ENCODE measurements around the gene PDZD2.

Gene PDZD2

GRCh38 chr5:31948006-31948405 lies 309.1 kb downstream of the PDZD2 start:
- ATAC-seq (ENCODE audit: insufficient read depth, low read depth), result no peak

DNA sequence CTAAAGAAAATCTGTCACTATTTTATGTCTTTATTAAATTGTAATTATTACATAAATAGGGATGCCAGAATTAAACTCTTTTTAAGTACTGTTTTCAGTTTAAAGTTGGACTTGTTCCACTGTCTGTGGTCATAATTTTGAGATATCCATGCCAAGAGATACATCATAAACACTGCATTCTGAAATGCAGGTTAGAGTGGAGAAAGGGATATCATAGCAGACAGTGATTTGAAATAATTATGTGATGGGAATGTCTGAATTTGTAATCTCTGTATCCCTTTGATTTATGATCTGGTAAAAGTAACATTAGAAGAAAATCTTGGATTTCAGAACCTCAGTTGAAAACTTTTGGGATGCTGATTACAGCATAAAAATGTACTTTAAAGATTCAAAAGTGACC lies 313.1 kb downstream of the PDZD2 start:
- Histone ChIP-seq H3K4me1 (ENCODE audit: insufficient read depth, low read length) (no peaks in the 10 kb centered on the region), H3K36me3 (ENCODE audit: insufficient read depth, low read length) (no peaks in the 10 kb centered on the region), H3K27ac (ENCODE audit: low read length) (no peak overlapping the region), H3K4me3 (ENCODE audit: low read depth in 1 of 2, low read length in 2 of 2) (no peak overlapping the region), H3K4me2 (ENCODE audit: insufficient read depth, low read length) (no peak overlapping the region), H4K20me1 (ENCODE audit: insufficient read depth, low read length) (no peaks in the 10 kb centered on the region), H3K27me3 (ENCODE audit: insufficient read depth, low read length, poor library complexity) (no peaks in the 10 kb centered on the region), H3K9me3 (ENCODE audit: insufficient read depth, low read length, severe bottlenecking) (no peaks in the 10 kb centered on the region), H3K9ac (ENCODE audit: low read depth, low read length) (no peak overlapping the region), H3K79me2 (ENCODE audit: insufficient read depth, low read length) (no peaks in the 10 kb centered on the region), H2AFZ (ENCODE audit: low read depth, low read length) (no peak overlapping the region)
- TF ChIP-seq, protein P1, sequence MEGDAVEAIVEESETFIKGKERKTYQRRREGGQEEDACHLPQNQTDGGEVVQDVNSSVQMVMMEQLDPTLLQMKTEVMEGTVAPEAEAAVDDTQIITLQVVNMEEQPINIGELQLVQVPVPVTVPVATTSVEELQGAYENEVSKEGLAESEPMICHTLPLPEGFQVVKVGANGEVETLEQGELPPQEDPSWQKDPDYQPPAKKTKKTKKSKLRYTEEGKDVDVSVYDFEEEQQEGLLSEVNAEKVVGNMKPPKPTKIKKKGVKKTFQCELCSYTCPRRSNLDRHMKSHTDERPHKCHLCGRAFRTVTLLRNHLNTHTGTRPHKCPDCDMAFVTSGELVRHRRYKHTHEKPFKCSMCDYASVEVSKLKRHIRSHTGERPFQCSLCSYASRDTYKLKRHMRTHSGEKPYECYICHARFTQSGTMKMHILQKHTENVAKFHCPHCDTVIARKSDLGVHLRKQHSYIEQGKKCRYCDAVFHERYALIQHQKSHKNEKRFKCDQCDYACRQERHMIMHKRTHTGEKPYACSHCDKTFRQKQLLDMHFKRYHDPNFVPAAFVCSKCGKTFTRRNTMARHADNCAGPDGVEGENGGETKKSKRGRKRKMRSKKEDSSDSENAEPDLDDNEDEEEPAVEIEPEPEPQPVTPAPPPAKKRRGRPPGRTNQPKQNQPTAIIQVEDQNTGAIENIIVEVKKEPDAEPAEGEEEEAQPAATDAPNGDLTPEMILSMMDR (IDR thresholded peaks at IDR 0.05; ENCODE audit: borderline replicate concordance, extremely low read depth, low read length, poor library complexity, severe bottlenecking), result no peak
- TF ChIP-seq EZH2 (IDR thresholded peaks at IDR 0.05; ENCODE audit: borderline replicate concordance, low read depth, low read length, severe bottlenecking), result no peak
- DNase-seq (no peak), ATAC-seq (ENCODE audit: insufficient read depth, low read depth) (no peak)

More at GRCh38 chr5:31948006-31948405, 309.1 kb downstream of the PDZD2 start:
- DNase-seq, result no peak
- H3K27me3 ChIP-seq (ENCODE audit: insufficient read depth, low read length, poor library complexity), result no peaks in the 10 kb centered on the region
- H3K36me3 ChIP-seq (ENCODE audit: insufficient read depth, low read length), result no peaks in the 10 kb centered on the region
- H3K9ac ChIP-seq (ENCODE audit: low read depth, low read length), result no peak overlapping the region
- no peak overlapping the region for H3K4me3 ChIP-seq (ENCODE audit: low read depth in 1 of 2, low read length in 2 of 2)
- TF ChIP-seq, protein P1 (IDR thresholded peaks at IDR 0.05; ENCODE audit: borderline replicate concordance, extremely low read depth, low read length, poor library complexity, severe bottlenecking), result no peak
- no peak for TF ChIP-seq EZH2 (IDR thresholded peaks at IDR 0.05; ENCODE audit: borderline replicate concordance, low read depth, low read length, severe bottlenecking)
- no peaks in the 10 kb centered on the region for H3K9me3 ChIP-seq (ENCODE audit: insufficient read depth, low read length, severe bottlenecking)
- H2AFZ ChIP-seq (ENCODE audit: low read depth, low read length), result no peak overlapping the region
- H3K79me2 ChIP-seq (ENCODE audit: insufficient read depth, low read length), result no peaks in the 10 kb centered on the region
- no peaks in the 10 kb centered on the region for H3K4me1 ChIP-seq (ENCODE audit: insufficient read depth, low read length)
- H3K4me2 ChIP-seq (ENCODE audit: insufficient read depth, low read length), result no peak overlapping the region
- no peak overlapping the region for H3K27ac ChIP-seq (ENCODE audit: low read length)
- no peaks in the 10 kb centered on the region for H4K20me1 ChIP-seq (ENCODE audit: insufficient read depth, low read length)

- Histone ChIP-seq H3K9me3 (ENCODE audit: insufficient read depth, low read length, severe bottlenecking) (no peaks in the 10 kb centered on the region), H3K4me1 (ENCODE audit: insufficient read depth, low read length) (no peaks in the 10 kb centered on the region), H3K27me3 (ENCODE audit: insufficient read depth, low read length, poor library complexity) (no peaks in the 10 kb centered on the region), H3K36me3 (ENCODE audit: insufficient read depth, low read length) (no peaks in the 10 kb centered on the region), H4K20me1 (ENCODE audit: insufficient read depth, low read length) (no peaks in the 10 kb centered on the region), H3K4me2 (ENCODE audit: insufficient read depth, low read length) (no peak overlapping the region), H3K27ac (ENCODE audit: low read length) (no peak overlapping the region), H3K79me2 (ENCODE audit: insufficient read depth, low read length) (no peaks in the 10 kb centered on the region), H3K4me3 (ENCODE audit: low read depth in 1 of 2, low read length in 2 of 2) (no peak overlapping the region), H2AFZ (ENCODE audit: low read depth, low read length) (no peak overlapping the region; the same call in 1 of the 2 replicates), H3K9ac (ENCODE audit: low read depth, low read length) (no peak overlapping the region)
- ATAC-seq (ENCODE audit: insufficient read depth, low read depth), result no peak
- TF ChIP-seq, protein P1 (IDR thresholded peaks at IDR 0.05; ENCODE audit: borderline replicate concordance, extremely low read depth, low read length, poor library complexity, severe bottlenecking), result no peak
- TF ChIP-seq EZH2 (IDR thresholded peaks at IDR 0.05; ENCODE audit: borderline replicate concordance, low read depth, low read length, severe bottlenecking), result no peak
- DNase-seq, result no peak
Observed at GRCh38 chr5:31954091-31954490, 315.2 kb downstream of the PDZD2 start.

DNA sequence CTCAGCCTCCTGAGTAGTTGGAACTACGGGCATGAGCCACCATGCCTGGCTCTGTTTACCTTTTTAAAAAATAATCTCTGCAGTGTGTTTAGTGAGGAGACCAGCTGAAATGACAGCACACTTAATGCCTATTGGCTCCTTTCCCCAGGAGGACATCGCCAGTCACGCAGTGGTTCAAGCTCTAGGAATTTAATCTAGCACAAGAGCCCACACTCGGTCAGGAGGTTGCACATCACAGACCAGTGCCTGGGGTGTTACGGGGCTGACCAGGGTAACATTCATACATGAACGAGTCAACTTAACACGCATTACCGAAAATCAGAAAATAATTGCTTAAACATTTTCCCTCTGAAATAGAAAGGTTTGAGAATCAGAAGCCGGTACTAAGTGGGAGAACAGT lies 318.2 kb downstream of the PDZD2 start:
- H3K27ac ChIP-seq (ENCODE audit: low read length), result no peak overlapping the region
- H4K20me1 ChIP-seq (ENCODE audit: insufficient read depth, low read length), result no peaks in the 10 kb centered on the region
- DNase-seq, result no peak
- TF ChIP-seq, protein P1 (IDR thresholded peaks at IDR 0.05; ENCODE audit: borderline replicate concordance, extremely low read depth, low read length, poor library complexity, severe bottlenecking), result no peak
- TF ChIP-seq EZH2 (IDR thresholded peaks at IDR 0.05; ENCODE audit: borderline replicate concordance, low read depth, low read length, severe bottlenecking), result no peak
- no peak overlapping the region for H3K4me2 ChIP-seq (ENCODE audit: insufficient read depth, low read length)
- H3K4me3 ChIP-seq (ENCODE audit: low read depth in 1 of 2, low read length in 2 of 2), result no peak overlapping the region
- H3K4me1 ChIP-seq (ENCODE audit: insufficient read depth, low read length), result no peaks in the 10 kb centered on the region
- no peaks in the 10 kb centered on the region for H3K27me3 ChIP-seq (ENCODE audit: insufficient read depth, low read length, poor library complexity)
- ATAC-seq (ENCODE audit: insufficient read depth, low read depth), result no peak
- no peaks in the 10 kb centered on the region for H3K79me2 ChIP-seq (ENCODE audit: insufficient read depth, low read length)
- H3K9me3 ChIP-seq (ENCODE audit: insufficient read depth, low read length, severe bottlenecking), result no peaks in the 10 kb centered on the region
- no peak overlapping the region for H3K9ac ChIP-seq (ENCODE audit: low read depth, low read length)
- H2AFZ ChIP-seq (ENCODE audit: low read depth, low read length), result no peak overlapping the region
- H3K36me3 ChIP-seq (ENCODE audit: insufficient read depth, low read length), result no peaks in the 10 kb centered on the region
